ENCODE results near the gene SPATA31A3. TPM values are rescaled to one million over a fixed set of nuclear protein-coding genes. Genes with fewer than 3 reads are reported as not detected.
"Not testable (repeated sequence)": the region's sequence is repeated elsewhere in the genome, so short reads cannot be mapped to it uniquely, and the experiment has no call there.

The SPATA31A3 gene
- polyA plus RNA-seq, 1 donor (not counting 4 experiments of a cell fraction or from before 2014, with no cell fraction given) = not detected

GRCh38 chr9:66938322-66938721 is 54.0 kb downstream of the SPATA31A3 start:
- H3K27me3 ChIP-seq (ENCODE audit: control insufficient read depth, extremely low read depth, insufficient read depth, low read length); H3K4me1 ChIP-seq (ENCODE audit: control insufficient read depth, extremely low read depth, insufficient read depth, low read length); FAIRE-seq; H4K20me1 ChIP-seq (ENCODE audit: control insufficient read depth, extremely low read depth, insufficient read depth, low read length); H3K4me3 ChIP-seq (ENCODE audit: control insufficient read depth in 2 of 3, extremely low read depth in 1 of 3, insufficient read depth in 2 of 3, low read depth in 1 of 3, low read length in 3 of 3); dilution Hi-C loops (cut with MboI; ENCODE audit: extremely low pct_ligation_motif_present, low sequenced_read_pairs); H3K4me2 ChIP-seq (ENCODE audit: control insufficient read depth, extremely low read depth, insufficient read depth, low read depth, low read length); H3K9ac ChIP-seq (ENCODE audit: control insufficient read depth, extremely low read depth, insufficient read depth, low read length); H3K79me2 ChIP-seq (ENCODE audit: control insufficient read depth, insufficient read depth, low read length); DNase-seq (ENCODE audit: low read depth, low spot score); H2AFZ ChIP-seq (ENCODE audit: control insufficient read depth, low read length); H3K9me1 ChIP-seq (ENCODE audit: control insufficient read depth, extremely low read depth, insufficient read depth, low read length); H3K27ac ChIP-seq (ENCODE audit: control insufficient read depth, insufficient read depth, low read length); H3K9me3 ChIP-seq (ENCODE audit: control insufficient read depth, low read depth, low read length); H3K36me3 ChIP-seq (ENCODE audit: control insufficient read depth in 2 of 2, extremely low read depth in 1 of 2, insufficient read depth in 2 of 2, low read length in 2 of 2): not testable (repeated sequence)

GRCh38 chr9:66937662-66938061 is 54.7 kb downstream of the SPATA31A3 start:
- DNase-seq (ENCODE audit: low read depth, low spot score); H2AFZ ChIP-seq (ENCODE audit: control insufficient read depth, low read length); H3K36me3 ChIP-seq (ENCODE audit: control insufficient read depth in 2 of 2, extremely low read depth in 1 of 2, insufficient read depth in 2 of 2, low read length in 2 of 2); H3K4me2 ChIP-seq (ENCODE audit: control insufficient read depth, extremely low read depth, insufficient read depth, low read depth, low read length); H3K9me1 ChIP-seq (ENCODE audit: control insufficient read depth, extremely low read depth, insufficient read depth, low read length); H3K9ac ChIP-seq (ENCODE audit: control insufficient read depth, extremely low read depth, insufficient read depth, low read length); H3K9me3 ChIP-seq (ENCODE audit: control insufficient read depth, low read depth, low read length); dilution Hi-C loops (cut with MboI; ENCODE audit: extremely low pct_ligation_motif_present, low sequenced_read_pairs); FAIRE-seq; H3K27me3 ChIP-seq (ENCODE audit: control insufficient read depth, extremely low read depth, insufficient read depth, low read length); H3K4me1 ChIP-seq (ENCODE audit: control insufficient read depth, extremely low read depth, insufficient read depth, low read length); H3K27ac ChIP-seq (ENCODE audit: control insufficient read depth, insufficient read depth, low read length); H3K79me2 ChIP-seq (ENCODE audit: control insufficient read depth, insufficient read depth, low read length); H3K4me3 ChIP-seq (ENCODE audit: control insufficient read depth in 2 of 3, extremely low read depth in 1 of 3, insufficient read depth in 2 of 3, low read depth in 1 of 3, low read length in 3 of 3); H4K20me1 ChIP-seq (ENCODE audit: control insufficient read depth, extremely low read depth, insufficient read depth, low read length): not testable (repeated sequence)

Small RNA genes within 50 kb of the gene (small RNA-seq; reads per million reads assigned to genes)
- gene AL353770.1 (ENCODE audit: insufficient read length in 3 of 3, low read depth in 3 of 3, low replicate concordance in 1 of 3) (0 reads per million in 3 experiments), gene AL353770.2 (ENCODE audit: insufficient read length in 3 of 3, low read depth in 3 of 3, low replicate concordance in 1 of 3) (0 reads per million in 3 experiments)

Other genes with a start within 250 kb of the SPATA31A3 start
- gene ZNF658, start 91.8 kb downstream of the SPATA31A3 start, polyA plus RNA-seq = 2.2 to 3.7 TPM (median 3.6 TPM) in 3 replicates

All from keratinocyte (primary cell).